HG03196 (cell line): ENCODE results near the gene HABP4.

Experiments used
- ATAC-seq: cut with Tn5 transposase; IDR thresholded peaks from one replicate; pipeline ENCODE4 v1.9.1; 2021; ENCODE audit not compliant: unreplicated experiment

Gene HABP4

DNA sequence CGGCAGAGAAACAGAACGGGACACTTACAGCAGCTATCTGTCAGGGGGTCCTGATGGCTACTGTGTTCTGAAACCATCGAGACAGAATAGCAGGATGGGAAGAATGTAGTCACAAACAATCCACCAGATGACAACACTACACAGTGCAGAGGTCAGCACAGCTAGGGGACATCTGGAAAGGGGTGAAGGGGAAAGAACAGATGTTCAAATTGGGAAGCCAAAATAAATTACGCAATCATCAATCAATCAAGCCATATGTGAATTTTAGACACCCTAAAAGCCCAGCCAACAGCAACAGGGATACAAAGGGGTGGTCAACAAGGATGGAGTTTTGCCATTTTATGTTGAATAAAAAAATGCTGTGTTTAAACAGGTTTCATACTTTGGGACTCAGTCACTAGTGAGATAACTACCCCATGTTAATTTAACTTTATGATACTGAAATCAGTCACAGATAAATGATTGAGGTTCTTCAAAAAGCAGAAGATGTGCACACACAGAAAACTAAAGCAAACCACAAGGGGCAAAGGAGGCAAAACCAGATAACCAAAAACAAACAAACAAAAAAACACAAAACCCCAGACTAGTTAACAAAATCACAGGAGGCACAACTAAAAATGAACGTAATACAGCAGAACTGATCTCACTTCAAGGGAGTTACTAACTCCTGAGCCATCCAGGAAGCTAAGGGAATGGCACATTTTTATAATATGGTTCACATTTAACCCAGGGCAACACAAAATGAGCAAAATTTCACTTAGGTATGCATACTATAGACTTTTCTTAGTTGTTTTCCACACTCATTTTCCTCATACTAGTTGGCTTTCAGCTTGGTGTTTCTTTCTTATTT is 65.9 kb downstream of the HABP4 start:
- no peak for ATAC-seq

DNA sequence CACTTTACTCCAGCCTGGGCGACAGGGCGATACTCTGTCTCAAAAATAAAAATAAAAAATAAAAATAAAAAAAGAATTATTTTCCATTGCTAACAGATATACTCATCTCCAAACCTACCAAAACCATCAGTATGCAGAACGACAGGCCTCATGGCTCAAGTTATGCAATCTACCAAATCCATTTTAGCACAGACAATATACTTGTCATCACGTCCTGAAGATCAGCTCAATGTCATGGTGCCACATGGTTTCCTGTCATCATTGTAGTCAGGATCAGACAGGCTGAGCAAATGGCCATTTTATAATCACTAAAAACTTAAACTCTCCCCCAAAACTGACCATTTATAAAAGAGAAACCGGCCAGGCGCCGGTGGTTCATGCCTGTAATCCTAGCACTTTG is 69.1 kb downstream of the HABP4 start:
- no peak for ATAC-seq

DNA sequence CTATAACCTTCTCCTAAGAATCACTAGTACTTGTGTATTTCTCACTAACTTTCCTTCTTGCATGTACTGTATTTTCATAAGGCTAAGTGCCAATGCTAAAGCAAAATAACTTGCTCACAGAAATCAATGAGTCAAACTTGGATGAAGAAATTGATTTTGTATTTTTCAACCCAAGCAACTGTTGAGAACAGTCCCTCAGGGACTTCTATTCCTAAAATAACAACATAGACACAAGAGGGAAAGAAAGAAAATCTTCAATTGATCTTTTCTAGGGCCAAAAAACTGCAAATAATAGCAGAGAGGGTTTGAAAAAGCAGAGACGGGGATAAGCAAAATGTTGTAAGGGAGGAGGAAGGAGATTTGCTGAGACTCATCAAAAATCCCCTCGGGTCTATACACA is 69.8 kb downstream of the HABP4 start:
- no peak for ATAC-seq

DNA sequence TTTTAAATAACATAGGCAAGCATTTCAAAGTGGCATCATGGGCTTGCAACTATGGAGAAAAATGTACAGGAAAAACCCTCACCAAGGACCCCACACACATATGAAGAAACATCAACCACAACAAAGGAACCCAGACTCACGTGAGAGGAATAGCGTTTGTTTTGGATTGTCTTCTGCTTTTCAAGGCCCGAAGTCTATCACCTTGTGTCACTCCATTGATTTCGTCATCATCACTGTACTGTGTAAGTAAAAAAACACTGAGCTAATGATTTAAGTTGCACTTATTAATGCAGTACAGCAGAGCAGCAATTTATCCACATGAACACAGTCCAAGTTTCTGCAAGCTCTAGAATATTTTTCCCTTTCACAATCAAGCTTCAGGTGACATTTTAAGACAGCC is 72.4 kb downstream of the HABP4 start:
- ATAC-seq = no peak

GRCh38 chr9:96523374-96523773 is 73.4 kb downstream of the HABP4 start:
- no peak for ATAC-seq

- ATAC-seq = no peak
Measured at GRCh38 chr9:96524045-96524444, 74.1 kb downstream of the HABP4 start.

GRCh38 chr9:96524764-96525163 is 74.8 kb downstream of the HABP4 start:
- ATAC-seq = no peak

GRCh38 chr9:96532173-96532572 is 82.2 kb downstream of the HABP4 start:
- ATAC-seq = no peak

GRCh38 chr9:96540106-96540505 is 90.1 kb downstream of the HABP4 start:
- ATAC-seq = no peak
